Subcutaneous abdominal adipose tissue (tissue), 5 donors: ENCODE results near the gene SECISBP2.

Experiments
- H3K27ac ChIP-seq: one replicate; pipeline ENCODE4 v1.7.0; 2013; ENCODE audit warnings: low read depth, mild to moderate bottlenecking, inconsistent platforms, low read length, moderate library complexity
- H3K27me3 ChIP-seq, 5 donors: one replicate each; pipeline ENCODE4 v1.7.0; 2013; ENCODE audit warnings: low read length in 5 of 5, inconsistent platforms in 1 of 5; ENCODE audit not compliant: control insufficient read depth in 5 of 5, insufficient read depth in 4 of 5
- H3K36me3 ChIP-seq, 5 donors: one replicate each; pipeline ENCODE4 v1.7.0; 2013; ENCODE audit warnings: low read length in 5 of 5; ENCODE audit not compliant: control insufficient read depth in 5 of 5, insufficient read depth in 5 of 5
- H3K4me1 ChIP-seq, 5 donors: one replicate each; pipeline ENCODE4 v1.7.0; 2013; ENCODE audit warnings: low read length in 5 of 5, mild to moderate bottlenecking in 3 of 5, moderate library complexity in 1 of 5; ENCODE audit not compliant: control insufficient read depth in 5 of 5, insufficient read depth in 5 of 5
- H3K4me3 ChIP-seq, 5 donors: one replicate each; pipeline ENCODE4 v1.7.0; 2013; ENCODE audit warnings: low read length in 5 of 5, low read depth in 1 of 5
- H3K9ac ChIP-seq, 5 donors: one replicate each; pipeline ENCODE4 v1.7.0; 2013; ENCODE audit warnings: low read length in 5 of 5, mild to moderate bottlenecking in 4 of 5, moderate library complexity in 3 of 5
- H3K9me3 ChIP-seq, 5 donors: one replicate each; pipeline ENCODE4 v1.7.0; 2013; ENCODE audit warnings: low read length in 5 of 5; ENCODE audit not compliant: control insufficient read depth in 5 of 5
- donor health status: healthy.
- donor health status: healthy.
- donor health status: healthy.
- donor health status: healthy.
- donor health status: healthy.

The SECISBP2 gene

GRCh38 chr9:89354471-89354870, 36.2 kb downstream of the SECISBP2 start:
- Histone ChIP-seq H3K27ac (no peak overlapping the region), H3K9ac (no peak overlapping the region), H3K9me3 (no peaks in the 10 kb centered on the region), H3K27me3 (no peaks in the 10 kb centered on the region), H3K36me3 (peaks cover 22 to 98% (median 95%) of the 10 kb centered on the region in 5 donors), H3K4me3 (no peak overlapping the region), H3K4me1 (peaks cover 0 to 11% (median 0%) of the 10 kb centered on the region in 5 donors)

DNA sequence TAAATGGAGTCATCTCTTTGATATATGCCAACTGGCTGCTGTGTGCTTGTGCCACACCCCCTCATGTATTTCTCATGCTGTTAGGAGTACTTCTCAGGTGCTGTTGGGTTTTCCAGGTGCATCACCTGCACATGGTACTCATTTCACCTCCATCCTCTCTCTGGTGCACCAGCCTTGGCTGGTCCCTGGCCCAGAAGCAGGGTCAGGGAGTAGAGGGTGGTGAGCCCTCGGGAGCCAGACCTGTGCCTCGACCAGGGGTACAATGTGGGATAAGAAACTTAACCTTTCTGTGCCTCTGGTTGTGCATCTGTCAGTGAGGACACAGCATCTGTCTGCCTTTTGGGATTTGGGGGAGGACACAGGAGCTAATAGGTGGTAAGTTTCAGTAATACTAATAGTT, 38.5 kb downstream of the SECISBP2 start:
- H3K4me1 ChIP-seq: peaks cover 0 to 17% (median 0%) of the 10 kb centered on the region in 5 donors
- peaks cover 29 to 97% (median 93%) of the 10 kb centered on the region in 5 donors for H3K36me3 ChIP-seq
- H3K27me3 ChIP-seq: no peaks in the 10 kb centered on the region
- no peaks in the 10 kb centered on the region for H3K9me3 ChIP-seq
- H3K4me3 ChIP-seq: no peak overlapping the region
- H3K27ac ChIP-seq: no peak overlapping the region
- H3K9ac ChIP-seq: no peak overlapping the region

DNA sequence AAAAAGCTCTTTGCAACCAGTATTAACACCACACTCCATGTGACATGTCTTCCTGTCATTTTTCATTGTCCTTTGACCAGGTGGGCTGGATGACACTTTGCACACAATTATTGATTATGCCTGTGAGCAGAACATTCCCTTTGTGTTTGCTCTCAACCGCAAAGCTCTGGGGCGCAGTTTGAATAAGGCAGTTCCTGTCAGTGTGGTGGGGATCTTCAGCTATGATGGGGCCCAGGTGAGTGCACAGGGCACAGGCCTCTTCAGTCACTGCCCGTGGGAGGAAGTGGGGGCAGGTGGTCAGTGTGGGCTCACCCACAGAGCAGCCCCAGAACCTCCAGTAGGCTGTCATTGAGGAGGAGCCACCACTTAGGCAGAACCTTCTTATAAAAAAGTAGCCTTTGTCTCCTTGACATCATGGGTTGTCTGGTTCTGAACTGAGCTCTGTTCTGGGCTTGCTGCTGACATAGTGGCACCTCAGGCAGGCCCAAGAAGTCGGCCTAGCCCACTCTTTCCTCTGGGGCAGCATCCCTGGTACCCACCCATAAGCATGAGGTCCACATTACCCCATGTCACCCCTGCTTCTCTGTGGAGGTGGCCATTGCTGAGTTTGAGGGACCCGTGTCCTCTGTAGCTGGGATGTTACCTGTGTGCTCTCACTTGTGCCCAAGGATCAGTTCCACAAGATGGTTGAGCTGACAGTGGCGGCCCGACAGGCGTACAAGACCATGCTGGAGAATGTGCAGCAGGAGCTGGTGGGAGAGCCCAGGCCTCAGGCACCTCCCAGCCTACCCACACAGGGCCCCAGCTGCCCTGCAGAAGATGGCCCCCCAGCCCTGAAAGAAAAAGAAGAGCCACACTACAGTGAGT, 39.3 kb downstream of the SECISBP2 start:
- Histone ChIP-seq H3K9me3 (no peaks in the 10 kb centered on the region), H3K27me3 (no peaks in the 10 kb centered on the region), H3K27ac (no peak overlapping the region), H3K4me3 (no peak overlapping the region), H3K4me1 (peaks cover 0 to 14% (median 0%) of the 10 kb centered on the region in 5 donors), H3K36me3 (peaks cover 26 to 97% (median 94%) of the 10 kb centered on the region in 5 donors), H3K9ac (no peak overlapping the region)

DNA sequence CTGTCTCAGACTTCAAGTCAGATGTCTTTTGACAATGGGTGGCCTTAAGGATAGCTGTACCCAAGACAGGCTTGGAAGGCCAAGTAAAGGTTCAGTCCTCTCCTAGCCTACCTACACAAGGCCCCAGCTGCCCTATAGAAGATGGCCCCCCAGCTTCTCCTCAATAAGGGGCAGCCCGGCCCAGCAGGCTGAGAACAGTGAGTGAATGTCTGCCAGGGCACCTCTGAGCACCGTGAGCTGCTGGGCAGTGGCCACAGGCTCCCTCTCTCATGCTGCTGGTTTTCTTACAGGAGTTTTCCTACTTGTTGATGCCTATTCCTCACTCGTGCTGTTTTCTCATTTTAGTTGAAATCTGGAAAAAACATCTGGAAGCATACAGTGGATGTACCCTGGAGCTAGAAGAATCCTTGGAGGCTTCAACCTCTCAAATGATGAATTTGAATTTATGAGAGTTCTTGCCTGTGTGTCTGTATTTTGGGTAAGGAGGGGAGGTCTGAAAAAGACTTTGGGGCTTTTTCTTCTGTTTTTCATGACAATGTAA, 40.1 kb downstream of the SECISBP2 start:
- Histone ChIP-seq H3K27ac (no peak overlapping the region), H3K36me3 (peaks cover 26 to 91% (median 87%) of the 10 kb centered on the region in 5 donors), H3K4me3 (no peak overlapping the region), H3K27me3 (no peaks in the 10 kb centered on the region), H3K4me1 (peaks cover 0 to 7% (median 0%) of the 10 kb centered on the region in 5 donors), H3K9ac (no peak overlapping the region), H3K9me3 (no peaks in the 10 kb centered on the region)

DNA sequence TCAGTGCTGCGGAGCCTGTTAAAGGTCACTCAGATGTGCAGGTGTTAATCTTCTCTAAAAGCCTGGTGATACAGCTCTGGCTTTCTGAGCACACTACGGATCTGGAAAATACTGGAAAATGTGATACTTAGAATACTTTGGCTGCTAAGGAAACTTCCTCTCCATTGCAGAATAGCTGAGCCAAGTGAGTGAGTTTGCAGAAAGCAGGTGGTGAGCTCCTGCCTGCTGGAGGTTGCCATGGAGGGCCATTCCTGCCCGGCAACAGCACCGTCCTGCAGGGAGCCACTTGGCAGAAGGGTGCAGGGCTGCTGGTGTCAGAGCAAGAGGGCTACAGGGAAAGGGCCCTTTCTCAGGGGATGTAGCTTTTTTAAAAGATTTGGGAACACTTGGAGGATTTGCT, 40.7 kb downstream of the SECISBP2 start:
- Histone ChIP-seq H3K27me3 (no peaks in the 10 kb centered on the region), H3K9ac (no peak overlapping the region), H3K4me3 (no peak overlapping the region), H3K36me3 (peaks cover 22 to 86% (median 83%) of the 10 kb centered on the region in 5 donors), H3K4me1 (peaks cover 0 to 6% (median 0%) of the 10 kb centered on the region in 5 donors), H3K27ac (no peak overlapping the region), H3K9me3 (no peaks in the 10 kb centered on the region)

DNA sequence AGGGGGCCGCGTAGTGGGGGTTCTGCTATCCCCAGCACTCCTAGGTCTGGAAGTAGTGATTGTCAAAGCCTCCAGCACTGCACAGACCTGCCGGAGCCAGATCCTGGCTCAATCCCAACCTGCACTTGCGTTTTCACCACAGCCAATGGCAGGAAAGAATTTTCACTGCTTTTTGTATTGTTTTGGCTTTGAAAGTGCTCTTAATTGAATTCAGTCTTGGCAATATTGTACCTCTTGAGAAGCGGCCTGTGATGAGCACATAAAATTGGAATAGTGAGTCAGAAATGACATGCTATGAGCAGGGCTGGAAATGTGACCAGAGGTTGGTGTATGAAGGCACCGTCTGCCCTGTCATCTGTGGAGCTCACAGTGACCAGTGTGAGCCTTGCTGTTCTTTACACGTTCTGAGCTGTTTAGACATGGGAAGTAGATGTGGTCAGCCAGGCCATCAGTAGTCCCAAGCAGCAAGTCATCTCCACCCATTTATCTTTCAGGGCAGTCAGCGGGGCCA, 41.5 kb downstream of the SECISBP2 start:
- H3K9ac ChIP-seq: no peak overlapping the region
- no peak overlapping the region for H3K4me3 ChIP-seq
- H3K9me3 ChIP-seq: no peaks in the 10 kb centered on the region
- no peaks in the 10 kb centered on the region for H3K27me3 ChIP-seq
- H3K36me3 ChIP-seq: peaks cover 19 to 78% (median 75%) of the 10 kb centered on the region in 5 donors
- peaks cover 0 to 6% (median 0%) of the 10 kb centered on the region in 5 donors for H3K4me1 ChIP-seq
- peak overlapping the region; percentile 9 for H3K27ac ChIP-seq

GRCh38 chr9:89360465-89360864, 42.2 kb downstream of the SECISBP2 start:
- H3K27me3 ChIP-seq: no peaks in the 10 kb centered on the region
- peaks cover 0 to 6% (median 0%) of the 10 kb centered on the region in 5 donors for H3K4me1 ChIP-seq
- no peak overlapping the region for H3K27ac ChIP-seq
- no peak overlapping the region for H3K4me3 ChIP-seq
- no peak overlapping the region for H3K9ac ChIP-seq
- H3K36me3 ChIP-seq: peaks cover 15 to 71% (median 69%) of the 10 kb centered on the region in 5 donors
- no peaks in the 10 kb centered on the region for H3K9me3 ChIP-seq

DNA sequence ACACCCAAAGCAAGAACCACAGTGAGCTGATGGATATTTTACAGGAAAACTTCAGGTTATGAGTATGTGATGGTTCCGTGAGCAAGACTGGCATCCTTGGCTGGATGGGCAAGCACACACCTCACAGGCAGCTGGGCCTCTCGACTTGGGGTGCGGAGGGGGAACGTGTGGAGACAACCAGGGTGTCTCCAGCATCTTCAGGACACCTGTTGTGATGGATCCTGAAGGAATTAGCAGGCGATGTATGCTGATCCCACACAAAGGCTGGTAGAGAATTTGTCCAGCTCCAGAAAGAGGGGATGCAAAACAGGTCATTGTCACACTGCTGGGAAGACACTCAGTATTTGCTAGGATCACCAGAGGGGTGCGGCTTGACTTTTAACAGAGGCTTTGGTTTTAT, 42.7 kb downstream of the SECISBP2 start:
- Histone ChIP-seq H3K9me3 (no peaks in the 10 kb centered on the region), H3K4me1 (peaks cover 0 to 6% (median 0%) of the 10 kb centered on the region in 5 donors), H3K36me3 (peaks cover 12 to 66% (median 63%) of the 10 kb centered on the region in 5 donors), H3K9ac (no peak overlapping the region), H3K4me3 (no peak overlapping the region), H3K27me3 (no peaks in the 10 kb centered on the region), H3K27ac (no peak overlapping the region)

- Histone ChIP-seq H3K4me1 (peaks cover 0 to 6% (median 0%) of the 10 kb centered on the region in 5 donors), H3K9me3 (no peaks in the 10 kb centered on the region), H3K27ac (no peak overlapping the region), H3K27me3 (no peaks in the 10 kb centered on the region), H3K9ac (no peak overlapping the region), H3K36me3 (peaks cover 11 to 56% (median 53%) of the 10 kb centered on the region in 5 donors), H3K4me3 (no peak overlapping the region)
Observed at GRCh38 chr9:89361816-89362646, 43.7 kb downstream of the SECISBP2 start.
